Measurements from ENCODE around the gene PACSIN2. TPM values are rescaled to one million over a fixed set of nuclear protein-coding genes. Genes with fewer than 3 reads are reported as not detected.
"Not testable (repeated sequence)": the region's sequence is repeated elsewhere in the genome, so short reads cannot be mapped to it uniquely, and the experiment has no call there.

The PACSIN2 gene
- total and polyA plus RNA-seq, 8 donors = 45.1 to 109 (median 95.4) TPM

GRCh38 chr22:42955087-42955635 is 59.8 kb downstream of the PACSIN2 start:
- 73 to 75% methylated on average over 8 of the region's 8 CpGs for WGBS, 2 donors
- no peak overlapping the region for H3K27ac ChIP-seq
- no peaks in the 10 kb centered on the region for H3K36me3 ChIP-seq
- H3K4me1 ChIP-seq = peaks cover 38 to 61% (median 49%) of the 10 kb centered on the region in 3 donors
- no peaks in the 10 kb centered on the region for H3K9me3 ChIP-seq
- DNase-seq = no peak
- intact Hi-C loops (cut with DNase I) = no loop called here
- no peak for FAIRE-seq
- ATAC-seq = no peak
- no peak overlapping the region for H3K4me3 ChIP-seq
- TF ChIP-seq CTCF (IDR thresholded peaks at IDR 0.05) = no peak
- H3K27me3 ChIP-seq = no peaks in the 10 kb centered on the region

GRCh38 chr22:42953751-42954150 is 61.2 kb downstream of the PACSIN2 start:
- H3K27me3 ChIP-seq; H3K4me3 ChIP-seq; H3K36me3 ChIP-seq; FAIRE-seq; intact Hi-C loops (cut with DNase I); H3K27ac ChIP-seq; ATAC-seq; H3K9me3 ChIP-seq; DNase-seq: not testable (repeated sequence)
- H3K4me1 ChIP-seq = peaks cover 27 to 48% (median 35%) of the 10 kb centered on the region in 3 donors
- WGBS, 2 donors = 62 to 72% methylated on average over 6 of the region's 6 CpGs

DNA sequence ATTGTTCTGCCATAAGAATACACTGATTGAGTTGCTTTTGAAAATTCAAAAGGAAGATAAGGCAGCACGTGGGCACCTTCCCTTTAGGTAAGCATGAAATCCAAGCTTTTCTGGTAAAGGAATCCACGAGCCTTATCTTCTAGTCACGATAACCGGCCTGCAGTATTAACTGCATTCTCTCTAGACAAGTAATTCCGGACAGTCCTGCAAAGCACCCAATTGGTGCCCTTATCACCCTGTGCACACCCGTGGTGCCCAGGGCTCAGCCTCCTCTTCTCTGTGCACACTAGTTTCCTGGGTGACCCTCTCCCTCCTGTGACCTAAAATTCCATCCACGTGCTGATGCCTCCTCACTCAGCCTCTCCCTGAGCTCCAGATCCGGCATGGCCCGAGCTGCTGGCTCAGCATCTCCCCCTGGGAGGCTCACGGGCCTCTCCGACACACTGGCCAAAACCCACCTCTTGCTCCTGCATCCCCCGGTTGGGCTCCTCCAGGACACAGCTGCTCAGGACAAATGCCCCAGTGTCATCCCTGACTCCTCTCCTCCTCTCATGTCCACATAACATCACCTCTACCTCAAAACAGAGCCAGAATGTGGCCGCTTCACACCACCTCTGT is 63.7 kb downstream of the PACSIN2 start:
- FAIRE-seq = no peak
- no peak overlapping the region for H3K27ac ChIP-seq
- peak in 1 of 4 donors; percentile 8 for ATAC-seq

DNA sequence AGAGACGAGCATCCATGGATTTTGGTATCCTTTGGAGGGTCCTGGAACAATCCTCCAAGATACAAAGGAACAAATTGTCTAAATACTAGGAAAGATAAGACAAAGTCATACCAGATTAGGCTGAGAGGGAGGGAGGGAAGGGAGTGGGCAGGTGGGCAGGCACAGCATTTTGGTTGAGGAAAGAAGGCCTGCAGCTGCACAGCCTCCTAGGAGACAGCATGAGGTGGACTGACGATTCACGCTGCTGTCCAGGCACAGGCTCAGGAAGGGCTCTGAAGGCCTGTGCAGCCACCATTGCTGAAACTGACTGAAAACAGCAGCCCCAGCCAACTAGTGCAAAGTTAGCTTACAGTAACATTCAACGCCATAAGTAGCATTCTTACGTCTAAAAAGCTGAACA is 64.7 kb downstream of the PACSIN2 start:
- WGBS, 2 donors = 79 to 84% methylated on average over 5 of the region's 5 CpGs
- Histone ChIP-seq H3K36me3 (no peaks in the 10 kb centered on the region), H3K27ac (no peak overlapping the region), H3K4me1 (peaks cover 23 to 50% (median 37%) of the 10 kb centered on the region in 3 donors), H3K9me3 (no peaks in the 10 kb centered on the region), H3K27me3 (no peaks in the 10 kb centered on the region), H3K4me3 (no peak overlapping the region)
- FAIRE-seq (no peak), ATAC-seq (no peak), DNase-seq (no peak)
- no peak for TF ChIP-seq CTCF (IDR thresholded peaks at IDR 0.05)
- intact Hi-C loops (cut with DNase I) = no loop called here

More for the DNA sequence above, 63.7 kb downstream of the PACSIN2 start:
- no peak for DNase-seq
- intact Hi-C loops (cut with DNase I) = no loop called here
- Histone ChIP-seq H3K4me1 (peaks cover 18 to 45% (median 30%) of the 10 kb centered on the region in 3 donors), H3K9me3 (no peaks in the 10 kb centered on the region), H3K36me3 (no peaks in the 10 kb centered on the region), H3K4me3 (no peak overlapping the region), H3K27me3 (no peaks in the 10 kb centered on the region)
- no peak for TF ChIP-seq CTCF (IDR thresholded peaks at IDR 0.05)
- 42 to 43% methylated on average over 13 of the region's 13 CpGs for WGBS, 2 donors

DNA sequence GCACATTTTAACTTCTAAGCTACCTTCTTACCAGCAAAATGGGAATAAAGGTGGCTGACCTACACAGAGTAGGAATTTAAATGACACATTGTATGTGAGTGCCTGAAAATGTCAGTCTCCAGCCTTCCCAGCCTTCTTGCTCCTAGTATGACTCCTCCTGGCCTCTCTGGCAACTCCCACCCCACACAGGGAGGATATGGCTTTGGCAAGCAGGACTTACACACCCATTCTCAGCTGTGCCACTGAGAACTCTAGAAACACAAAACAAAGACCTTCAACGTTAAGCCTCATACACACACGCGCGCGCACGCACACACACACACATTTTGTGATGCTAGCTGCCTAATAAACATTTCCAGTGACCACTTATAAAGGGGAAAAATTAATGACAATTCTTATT is 65.8 kb downstream of the PACSIN2 start:
- no peaks in the 10 kb centered on the region for H3K9me3 ChIP-seq
- no peaks in the 10 kb centered on the region for H3K36me3 ChIP-seq
- H3K27me3 ChIP-seq = no peaks in the 10 kb centered on the region
- ATAC-seq (peak in 2 of 4 donors; percentile 6 to 12), FAIRE-seq (no peak), DNase-seq (peak in 1 of 6 donors; percentile 10)
- H3K4me3 ChIP-seq = no peak overlapping the region
- no peak for TF ChIP-seq CTCF (IDR thresholded peaks at IDR 0.05)
- H3K4me1 ChIP-seq = peaks cover 32 to 58% (median 40%) of the 10 kb centered on the region in 3 donors
- H3K27ac ChIP-seq = peak overlapping the region in 1 of 4 donors; percentile 9
- intact Hi-C loops (cut with DNase I) = no loop called here
- WGBS, 2 donors = 76% methylated on average over 6 of the region's 6 CpGs

Data from pancreas (tissue), 10 donors.